ENCODE results near the gene ZNF382. TPM values are rescaled to one million over a fixed set of nuclear protein-coding genes. Genes with fewer than 3 reads are reported as not detected.
A peak's percentile ranks its signal among the peaks of the same experiment; 100 is the strongest.

The ZNF382 gene
- polyA plus RNA-seq, 1 donor from 2014 or later: 7.9 TPM

DNA sequence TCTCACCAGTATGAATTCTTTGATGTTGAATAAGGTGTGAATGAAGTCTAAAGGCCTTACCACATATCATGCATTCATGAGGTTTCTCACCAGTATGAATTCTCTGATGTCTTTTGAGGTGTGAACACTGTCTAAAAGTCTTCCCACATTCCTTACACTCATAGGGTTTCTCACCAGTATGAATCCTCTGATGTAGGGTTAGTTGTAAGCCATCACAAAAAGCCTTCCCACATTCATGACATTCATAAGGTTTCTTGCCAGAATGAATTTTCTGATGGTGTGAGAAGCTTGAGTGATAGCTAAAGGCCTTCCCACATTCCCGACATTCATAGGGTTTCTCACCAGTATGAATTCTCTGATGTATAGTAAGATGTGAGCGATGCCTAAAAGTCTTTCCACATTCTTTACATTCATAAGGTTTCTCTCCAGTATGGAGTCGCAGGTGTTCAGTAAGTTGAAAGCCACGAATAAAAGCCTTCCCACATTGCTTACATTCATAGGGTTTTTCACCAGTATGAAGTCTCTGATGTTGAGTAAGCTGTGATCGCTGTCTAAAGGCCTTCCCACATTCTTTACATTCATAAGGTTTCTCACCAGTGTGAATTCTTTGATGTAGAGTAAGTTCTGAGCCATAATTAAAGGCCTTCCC is 33.9 kb downstream of the ZNF382 start:
- Mint-ChIP-seq H3K27ac (no peak overlapping the region), H3K4me1 (no peaks in the 10 kb centered on the region), H3K4me3 (no peak overlapping the region), H3K36me3 (peaks cover 25% of the 10 kb centered on the region), H3K27me3 (no peaks in the 10 kb centered on the region), H3K9me3 (peaks cover 17 to 39% (median 34%) of the 10 kb centered on the region in 3 donors)

GRCh38 chr19:36646746-36647145 is 41.6 kb downstream of the ZNF382 start:
- H3K27ac Mint-ChIP-seq: no peak overlapping the region
- H3K9me3 Mint-ChIP-seq: peaks cover 15 to 21% (median 18%) of the 10 kb centered on the region in 3 donors
- no peaks in the 10 kb centered on the region for H3K27me3 Mint-ChIP-seq
- peaks cover 28% of the 10 kb centered on the region for H3K36me3 Mint-ChIP-seq
- H3K4me3 Mint-ChIP-seq: no peak overlapping the region
- no peaks in the 10 kb centered on the region for H3K4me1 Mint-ChIP-seq

GRCh38 chr19:36652958-36653357 is 47.8 kb downstream of the ZNF382 start:
- H3K36me3 Mint-ChIP-seq: peaks cover 53% of the 10 kb centered on the region
- peak overlapping the region in 1 of 4 donors; percentile 22 for H3K4me3 Mint-ChIP-seq
- H3K4me1 Mint-ChIP-seq: peaks cover 0 to 1% (median 0%) of the 10 kb centered on the region in 3 donors
- H3K27ac Mint-ChIP-seq: no peak overlapping the region
- H3K9me3 Mint-ChIP-seq: peaks cover 27 to 32% (median 28%) of the 10 kb centered on the region in 3 donors
- no peaks in the 10 kb centered on the region for H3K27me3 Mint-ChIP-seq

DNA sequence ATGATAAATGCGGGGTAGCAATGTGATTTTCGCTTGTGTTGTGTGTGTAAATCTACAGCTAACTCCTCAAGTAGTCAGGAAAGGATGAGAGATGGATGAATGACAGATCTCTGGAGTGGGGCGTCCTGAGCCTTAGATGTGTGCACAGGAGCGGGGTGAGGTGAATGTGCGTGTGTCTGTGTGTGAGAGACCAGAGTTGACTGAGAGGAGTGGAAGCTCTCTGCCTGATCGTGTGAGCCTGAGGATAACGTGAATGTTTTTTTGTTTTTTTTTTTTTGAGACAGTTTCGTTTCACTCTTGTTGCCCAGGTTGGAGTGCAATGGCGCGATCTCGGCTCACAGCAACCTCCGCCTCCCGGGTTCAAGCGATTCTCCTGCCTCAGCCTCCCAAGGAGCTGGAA is 60.7 kb downstream of the ZNF382 start:
- Mint-ChIP-seq H3K36me3 (peaks cover 36% of the 10 kb centered on the region), H3K27me3 (no peaks in the 10 kb centered on the region), H3K9me3 (peaks cover 10 to 43% (median 11%) of the 10 kb centered on the region in 3 donors)

GRCh38 chr19:36668646-36669045 is 63.5 kb downstream of the ZNF382 start:
- Mint-ChIP-seq H3K27ac (peak overlapping the region in 1 of 3 donors; percentile 65), H3K9me3 (peaks cover 4 to 39% (median 10%) of the 10 kb centered on the region in 3 donors), H3K36me3 (peaks cover 36% of the 10 kb centered on the region), H3K4me1 (peaks cover 18 to 27% (median 20%) of the 10 kb centered on the region in 3 donors), H3K27me3 (no peaks in the 10 kb centered on the region), H3K4me3 (peak overlapping the region; percentile 53 to 80 (median 62))

More for the DNA sequence above, 60.7 kb downstream of the ZNF382 start:
- peak overlapping the region; percentile 94 to 100 (median 98) for H3K4me3 Mint-ChIP-seq
- peak overlapping the region in 2 of 3 donors; percentile 2 to 95 for H3K27ac Mint-ChIP-seq
- peaks cover 20 to 27% (median 20%) of the 10 kb centered on the region in 3 donors for H3K4me1 Mint-ChIP-seq

- no peak overlapping the region for H3K4me3 Mint-ChIP-seq
- peaks cover 15% of the 10 kb centered on the region for H3K36me3 Mint-ChIP-seq
- peaks cover 6 to 27% (median 7%) of the 10 kb centered on the region in 3 donors for H3K9me3 Mint-ChIP-seq
Observed at GRCh38 chr19:36672368-36672767, 67.3 kb downstream of the ZNF382 start.

GRCh38 chr19:36674201-36674600 is 69.1 kb downstream of the ZNF382 start:
- H3K36me3 Mint-ChIP-seq: peaks cover 20% of the 10 kb centered on the region
- H3K4me3 Mint-ChIP-seq: no peak overlapping the region
- H3K27me3 Mint-ChIP-seq: no peaks in the 10 kb centered on the region
- peaks cover 5 to 29% (median 9%) of the 10 kb centered on the region in 3 donors for H3K9me3 Mint-ChIP-seq
- H3K27ac Mint-ChIP-seq: peak overlapping the region in 1 of 3 donors; percentile 20
- peaks cover 0 to 3% (median 3%) of the 10 kb centered on the region in 3 donors for H3K4me1 Mint-ChIP-seq

More at GRCh38 chr19:36672368-36672767, 67.3 kb downstream of the ZNF382 start:
- H3K27me3 Mint-ChIP-seq: no peaks in the 10 kb centered on the region
- H3K27ac Mint-ChIP-seq: peak overlapping the region in 1 of 3 donors; percentile 31
- peaks cover 0 to 14% (median 5%) of the 10 kb centered on the region in 3 donors for H3K4me1 Mint-ChIP-seq

DNA sequence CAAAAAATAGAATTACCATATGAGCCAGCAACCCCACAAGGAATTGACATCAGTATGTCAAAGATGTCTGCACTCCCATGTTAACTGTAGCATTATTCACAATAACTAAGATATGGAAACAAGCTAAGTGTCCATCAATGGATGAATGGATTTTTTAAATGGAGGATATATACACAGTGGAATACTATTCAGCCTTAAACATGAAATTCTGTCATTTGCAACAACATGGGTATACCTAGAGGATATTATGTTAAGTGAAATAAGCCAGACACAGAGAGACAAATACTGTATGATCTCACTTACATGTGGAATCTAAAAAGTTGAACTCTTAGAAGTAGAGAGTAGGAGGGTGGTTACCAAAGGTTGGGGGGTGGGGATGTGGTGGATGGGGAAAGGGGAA is 74.3 kb downstream of the ZNF382 start:
- no peaks in the 10 kb centered on the region for H3K27me3 Mint-ChIP-seq
- no peak overlapping the region for H3K27ac Mint-ChIP-seq
- peaks cover 27% of the 10 kb centered on the region for H3K36me3 Mint-ChIP-seq
- peaks cover 5 to 19% (median 16%) of the 10 kb centered on the region in 3 donors for H3K9me3 Mint-ChIP-seq
- H3K4me3 Mint-ChIP-seq: no peak overlapping the region
- H3K4me1 Mint-ChIP-seq: peaks cover 1 to 9% (median 5%) of the 10 kb centered on the region in 3 donors

Other genes with a start within 250 kb of the ZNF382 start
- 5.0 TPM for gene ZFP14, start 226.1 kb upstream of the ZNF382 start, polyA plus RNA-seq
- gene ZFP82, start 186.7 kb upstream of the ZNF382 start, polyA plus RNA-seq: 14.9 TPM
- gene ZNF566, start 115.8 kb upstream of the ZNF382 start, polyA plus RNA-seq: 10.8 TPM
- 14.7 TPM for gene ZNF260, start 77.0 kb upstream of the ZNF382 start, polyA plus RNA-seq
- 6.1 TPM for gene ZNF529, start 32.0 kb upstream of the ZNF382 start, polyA plus RNA-seq
- gene ZNF461, start 61.5 kb downstream of the ZNF382 start, polyA plus RNA-seq: 7.8 TPM
- 9.4 TPM for gene ZNF567, start 82.3 kb downstream of the ZNF382 start, polyA plus RNA-seq
- gene ZNF850, start 167.5 kb downstream of the ZNF382 start, polyA plus RNA-seq: 0.53 TPM
- 5.4 TPM for gene ZNF790, start 233.1 kb downstream of the ZNF382 start, polyA plus RNA-seq
- gene ZNF345, start 245.6 kb downstream of the ZNF382 start, polyA plus RNA-seq: 6.1 TPM